HepG2 (cell line): Measurements from ENCODE around the gene IL1B. TPM values are rescaled to one million over a fixed set of nuclear protein-coding genes. Genes with fewer than 3 reads are reported as not detected.

Source experiments
- ATAC-seq: fragments of 200-7000 bp; cut with Tn5 transposase; 3 replicates; pipeline ENCODE4 v1.9.1; 2020; ENCODE audit warnings: mild to moderate bottlenecking, moderate library complexity
- BruUV-seq: library from RNA; stranded (reverse); fragments of 400-500 nt; replicated peaks from 2 replicates; lab custom pipeline; 2021; lab: Mats Ljungman, UMichigan
- CTCF ChIA-PET: fragments of 300-600 bp; formaldehyde crosslinking; extraction: SDS; loops from one replicate; lab custom pipeline; 2021; ENCODE audit warnings: low total read pairs, inconsistent platforms, low intra/inter-chr PET ratio; lab: Yijun Ruan, JAX
- POLR2A ChIA-PET: fragments of 350-600 bp; sonication (Branson Sonifier 250); formaldehyde crosslinking; loops from one replicate; lab custom pipeline; 2020; ENCODE audit warnings: antibody characterized with exemption, inconsistent platforms; lab: Yijun Ruan, JAX
- DNase-seq: peaks from one replicate; pipeline ENCODE4 v3.0.0-alpha.2; 2015; ENCODE audit warnings: low spot score
- FAIRE-seq: peaks from 3 replicates; lab custom pipeline; 2011; peaks lifted over from hg19 to GRCh38; lab: Jason Lieb, UNC
- H2AFZ ChIP-seq: one replicate; pipeline ENCODE4 v1.6.1; 2011; ENCODE audit warnings: low read length, inconsistent platforms
- H3K27ac ChIP-seq: fragments of 300-600 bp; 3 replicates; pipeline ENCODE4 v1.8.0; 2011; ENCODE audit warnings: mixed run types, mild to moderate bottlenecking, mixed read lengths, low read length, inconsistent platforms; ENCODE audit not compliant: insufficient read depth; ENCODE audit errors: extremely low read length
- H3K27me3 ChIP-seq, 2 experiments: fragments of 200-600 bp in 1 of 2; 2 replicates in 1 of 2; 3 replicates in 1 of 2; pipeline versions ENCODE4 v1.6.0 to v1.8.0; 2011; ENCODE audit warnings: low read length in 2 of 2, mild to moderate bottlenecking in 2 of 2, moderate library complexity in 2 of 2, inconsistent platforms in 1 of 2; ENCODE audit not compliant: insufficient read depth in 2 of 2, control insufficient read depth in 1 of 2
- H3K36me3 ChIP-seq, 2 experiments: fragments of 200-600 bp in 1 of 2; replicated peaks in 1 of 2; 2 replicates in 1 of 2; 3 replicates in 1 of 2; pipeline versions ENCODE4 v1.5.1 to v1.8.0; 2011; ENCODE audit warnings: low read length in 2 of 2, inconsistent platforms in 1 of 2; ENCODE audit not compliant: insufficient read depth in 2 of 2, control insufficient read depth in 1 of 2
- H3K4me1 ChIP-seq: 2 replicates; pipeline ENCODE4 v1.5.1; 2012; ENCODE audit warnings: low read length, inconsistent platforms; ENCODE audit not compliant: insufficient read depth
- H3K4me2 ChIP-seq: 2 replicates; pipeline ENCODE4 v1.6.0; 2011; ENCODE audit warnings: low read depth, low read length, inconsistent platforms
- H3K4me3 ChIP-seq, 3 experiments: fragments of 200-600 bp in 1 of 3; sonication (generic), shearing (Covaris generic) in 1 of 3; replicated peaks in 1 of 3; 2 replicates each; pipeline ENCODE4 v1.5.1; 2011 to 2016; ENCODE audit warnings: low read length in 3 of 3, inconsistent platforms in 2 of 3, low read depth in 2 of 3, mild to moderate bottlenecking in 2 of 3, control low read depth in 1 of 3, mixed read lengths in 1 of 3; ENCODE audit not compliant: insufficient read depth in 1 of 3
- H3K79me2 ChIP-seq: one replicate; pipeline ENCODE4 v1.6.1; 2011; ENCODE audit warnings: low read length, inconsistent platforms; ENCODE audit not compliant: insufficient read depth
- H3K9ac ChIP-seq: 2 replicates; pipeline ENCODE4 v1.6.0; 2011; ENCODE audit warnings: mild to moderate bottlenecking, low read depth, low read length, inconsistent platforms; ENCODE audit not compliant: insufficient read depth
- H3K9me3 ChIP-seq: 2 replicates; pipeline ENCODE4 v1.5.1; 2012; ENCODE audit warnings: mild to moderate bottlenecking, low read length
- H4K20me1 ChIP-seq: 2 replicates; pipeline ENCODE4 v1.6.0; 2011; ENCODE audit warnings: inconsistent platforms, mild to moderate bottlenecking, low read length, moderate library complexity; ENCODE audit not compliant: insufficient read depth
- FOSL2 ChIP-seq: sonication (generic); formaldehyde crosslinking; IDR thresholded peaks from 2 replicates; pipeline ENCODE4 v1.4.0; 2020; ENCODE audit warnings: missing genetic modification reagents
- HMG20B ChIP-seq: conservative IDR thresholded peaks from 2 replicates; pipeline ENCODE4 v1.6.1; 2016; ENCODE audit warnings: missing genetic modification reagents, missing compliant biosample characterization
- SETDB1 ChIP-seq: sonication (generic); formaldehyde crosslinking; IDR thresholded peaks from 2 replicates; pipeline ENCODE4 v1.5.1; 2020; ENCODE audit warnings: missing genetic modification reagents, mild to moderate bottlenecking, borderline replicate concordance
- U2AF1 ChIP-seq: fragments of 200-400 bp; formaldehyde crosslinking; optimal IDR thresholded peaks from 2 replicates; pipeline ENCODE3; 2017; ENCODE audit warnings: mild to moderate bottlenecking, low read depth, low read length
- ZFX ChIP-seq: sonication (generic); formaldehyde crosslinking; IDR thresholded peaks from 2 replicates; pipeline ENCODE4 v1.4.0; 2020; ENCODE audit warnings: mild to moderate bottlenecking, low read depth, missing genetic modification reagents, moderate library complexity
- ZNF878 ChIP-seq: sonication (generic); formaldehyde crosslinking; IDR thresholded peaks from 2 replicates; pipeline ENCODE4 v1.8.1; 2023; ENCODE audit warnings: mild to moderate bottlenecking, missing genetic modification reagents, moderate library complexity
- WGBS: methylation state at CpG from one replicate; pipeline ENCODE4 v1.1.6; 2017; ENCODE audit warnings: low lambda C conversion rate; 5-methylcytosine and 5-hydroxymethylcytosine counted together
- in situ Hi-C: cut with HindIII; loops from 2 replicates; pipeline ENCODE4 v1.10.0; 2017; ENCODE audit warnings: low pct_unique_long_range_greater_than_20kb; ENCODE audit not compliant: extremely low pct_ligation_motif_present
- intact Hi-C: fragments of 100-400 bp; cut with micrococcal nuclease; formaldehyde crosslinking; loops from one replicate; pipeline ENCODE4 v1.10.0; 2022; ENCODE audit not compliant: unreplicated experiment
- polyA plus RNA-seq, 8 experiments: library from polyadenylated mRNA; depleted of rRNA in 3 of 8; stranded (reverse) in 7 of 8; unstranded in 1 of 8; fragments of >200 nt; fragmentation: Illumina TruSeq in 4 of 8; extraction: Trizol in 4 of 8; gene quantifications; 2 replicates each; pipeline versions ENCODE4 v1.2.1 to v1.2.3, GENCODE V29; 2011 to 2016; ENCODE audit warnings: low read depth in 4 of 8, missing spikeins in 1 of 8, mixed read lengths in 1 of 8; ENCODE audit not compliant: insufficient read depth in 1 of 8
- total RNA-seq, 5 experiments: library from RNA; depleted of rRNA; stranded (reverse); fragments of >200 nt; fragmentation: Illumina TruSeq; extraction: Trizol; gene quantifications; 2 replicates each; pipeline ENCODE4 v1.2.3, GENCODE V29; 2016; ENCODE audit warnings: low read depth in 1 of 5
- TF ChIP-seq, protein P1 (sequence below): sonication (generic); formaldehyde crosslinking; IDR thresholded peaks from 2 replicates; pipeline ENCODE4 v1.9.0; 2021; ENCODE audit warnings: missing genetic modification reagents, mild to moderate bottlenecking, borderline replicate concordance
- TF ChIP-seq, protein P2 (sequence below): sonication (generic); formaldehyde crosslinking; IDR thresholded peaks from 2 replicates; pipeline ENCODE4 v1.8.0; 2022; ENCODE audit warnings: mild to moderate bottlenecking, missing genetic modification reagents
- TF ChIP-seq, protein P3 (sequence below): sonication (generic); formaldehyde crosslinking; IDR thresholded peaks from 2 replicates; pipeline ENCODE4; 2020; ENCODE audit warnings: missing genetic modification reagents, mild to moderate bottlenecking, borderline replicate concordance
- TF ChIP-seq, protein P4 (sequence below): sonication (generic); formaldehyde crosslinking; conservative IDR thresholded peaks from 2 replicates; pipeline ENCODE4 v1.8.0; 2022; ENCODE audit warnings: mild to moderate bottlenecking, moderate library complexity, missing genetic modification reagents

Gene IL1B
- total and polyA plus RNA-seq, 2 of the 13 experiments (the other 11 are each of a cell fraction or from before 2014, with no cell fraction given) = 0.18 TPM; not detected in 1

DNA sequence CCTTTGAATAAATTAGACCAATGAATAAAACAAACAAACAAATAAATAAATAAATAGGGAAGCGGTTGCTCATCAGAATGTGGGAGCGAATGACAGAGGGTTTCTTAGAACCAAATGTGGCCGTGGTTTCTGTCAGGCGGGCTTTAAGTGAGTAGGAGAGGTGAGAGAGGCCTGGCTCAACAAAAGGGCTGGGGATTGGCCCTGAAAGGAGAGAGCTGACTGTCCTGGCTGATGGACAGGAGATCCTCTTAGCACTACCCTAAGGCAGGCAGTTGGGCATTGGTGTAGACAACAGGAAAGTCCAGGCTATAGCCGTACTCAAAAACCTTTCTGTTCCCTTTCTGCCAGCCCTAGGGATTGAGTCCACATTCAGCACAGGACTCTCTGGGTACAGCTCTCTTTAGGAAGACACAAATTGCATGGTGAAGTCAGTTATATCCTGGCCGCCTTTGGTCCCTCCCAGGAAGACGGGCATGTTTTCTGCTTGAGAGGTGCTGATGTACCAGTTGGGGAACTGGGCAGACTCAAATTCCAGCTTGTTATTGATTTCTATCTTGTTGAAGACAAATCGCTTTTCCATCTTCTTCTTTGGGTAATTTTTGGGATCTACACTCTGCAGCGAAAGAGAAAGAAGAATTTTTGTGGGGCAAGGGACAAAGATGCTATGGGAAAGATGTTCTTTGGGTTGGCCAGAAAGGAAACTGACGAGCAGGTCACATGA lies 6.5 kb downstream of the IL1B start (continued):
- TF ChIP-seq, protein P1, sequence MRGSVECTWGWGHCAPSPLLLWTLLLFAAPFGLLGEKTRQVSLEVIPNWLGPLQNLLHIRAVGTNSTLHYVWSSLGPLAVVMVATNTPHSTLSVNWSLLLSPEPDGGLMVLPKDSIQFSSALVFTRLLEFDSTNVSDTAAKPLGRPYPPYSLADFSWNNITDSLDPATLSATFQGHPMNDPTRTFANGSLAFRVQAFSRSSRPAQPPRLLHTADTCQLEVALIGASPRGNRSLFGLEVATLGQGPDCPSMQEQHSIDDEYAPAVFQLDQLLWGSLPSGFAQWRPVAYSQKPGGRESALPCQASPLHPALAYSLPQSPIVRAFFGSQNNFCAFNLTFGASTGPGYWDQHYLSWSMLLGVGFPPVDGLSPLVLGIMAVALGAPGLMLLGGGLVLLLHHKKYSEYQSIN (CRISPR knock-in tag) = no peak

DNA sequence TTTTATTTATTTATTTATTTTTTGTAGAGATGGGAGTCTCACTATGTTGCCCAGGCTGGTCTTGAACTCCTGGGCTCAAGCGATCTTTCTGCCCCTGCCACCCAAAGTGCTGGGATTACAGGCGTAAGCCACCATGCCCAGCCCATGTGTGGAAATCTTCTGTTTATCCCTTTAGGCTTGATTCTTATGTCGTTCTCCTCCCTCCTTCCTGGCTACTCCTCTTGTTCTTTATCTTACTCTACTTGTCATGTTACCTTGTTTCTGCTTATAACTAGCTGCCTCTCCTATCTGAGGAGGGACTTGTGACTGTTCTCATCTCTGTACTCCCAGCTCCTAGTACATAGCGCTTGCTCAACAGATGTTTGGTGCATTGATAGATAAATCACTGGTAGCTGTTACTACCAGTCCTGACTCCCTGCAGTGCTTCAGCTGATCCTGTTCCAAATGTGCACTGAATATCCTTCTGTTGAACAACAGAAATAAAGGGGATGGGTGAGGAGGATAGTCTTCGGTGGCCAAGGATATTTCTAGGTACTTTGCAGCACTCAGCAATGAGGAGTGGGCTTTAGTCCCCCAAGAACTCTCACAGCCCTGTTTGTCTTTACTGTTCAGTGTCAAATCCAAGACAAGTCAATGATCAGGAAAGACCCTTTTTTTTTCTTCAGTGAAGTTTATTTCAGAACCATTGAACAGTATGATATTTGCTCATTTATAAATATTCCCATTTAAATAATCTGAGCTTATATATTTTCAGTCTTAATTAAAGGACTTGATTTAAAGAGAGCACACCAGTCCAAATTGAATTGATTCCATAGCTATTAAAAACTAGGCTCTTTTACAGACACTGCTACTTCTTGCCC lies 7.2 kb downstream of the IL1B start:
- Histone ChIP-seq H3K27me3 (no peaks in the 10 kb centered on the region), H3K9me3 (no peaks in the 10 kb centered on the region), H3K4me3 (no peak overlapping the region), H3K27ac (no peak overlapping the region), H3K36me3 (no peaks in the 10 kb centered on the region), H2AFZ (no peak overlapping the region), H3K4me1 (peaks cover 17% of the 10 kb centered on the region), H3K79me2 (no peaks in the 10 kb centered on the region), H3K9ac (no peak overlapping the region), H3K4me2 (no peak overlapping the region), H4K20me1 (no peaks in the 10 kb centered on the region)
- FAIRE-seq (no peak), DNase-seq (no peak), ATAC-seq (no peak)
- ChIA-PET POLR2A (no interaction called here), CTCF (no interaction called here)
- in situ Hi-C loops = no loop called here
- BruUV-seq = no TSS peak
- WGBS = 73% methylated on average over 5 of the region's 5 CpGs
- intact Hi-C loops = no loop called here
- TF ChIP-seq, protein P2, sequence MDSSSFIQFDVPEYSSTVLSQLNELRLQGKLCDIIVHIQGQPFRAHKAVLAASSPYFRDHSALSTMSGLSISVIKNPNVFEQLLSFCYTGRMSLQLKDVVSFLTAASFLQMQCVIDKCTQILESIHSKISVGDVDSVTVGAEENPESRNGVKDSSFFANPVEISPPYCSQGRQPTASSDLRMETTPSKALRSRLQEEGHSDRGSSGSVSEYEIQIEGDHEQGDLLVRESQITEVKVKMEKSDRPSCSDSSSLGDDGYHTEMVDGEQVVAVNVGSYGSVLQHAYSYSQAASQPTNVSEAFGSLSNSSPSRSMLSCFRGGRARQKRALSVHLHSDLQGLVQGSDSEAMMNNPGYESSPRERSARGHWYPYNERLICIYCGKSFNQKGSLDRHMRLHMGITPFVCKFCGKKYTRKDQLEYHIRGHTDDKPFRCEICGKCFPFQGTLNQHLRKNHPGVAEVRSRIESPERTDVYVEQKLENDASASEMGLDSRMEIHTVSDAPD (CRISPR knock-in tag) = no peak
- TF ChIP-seq, protein P3, sequence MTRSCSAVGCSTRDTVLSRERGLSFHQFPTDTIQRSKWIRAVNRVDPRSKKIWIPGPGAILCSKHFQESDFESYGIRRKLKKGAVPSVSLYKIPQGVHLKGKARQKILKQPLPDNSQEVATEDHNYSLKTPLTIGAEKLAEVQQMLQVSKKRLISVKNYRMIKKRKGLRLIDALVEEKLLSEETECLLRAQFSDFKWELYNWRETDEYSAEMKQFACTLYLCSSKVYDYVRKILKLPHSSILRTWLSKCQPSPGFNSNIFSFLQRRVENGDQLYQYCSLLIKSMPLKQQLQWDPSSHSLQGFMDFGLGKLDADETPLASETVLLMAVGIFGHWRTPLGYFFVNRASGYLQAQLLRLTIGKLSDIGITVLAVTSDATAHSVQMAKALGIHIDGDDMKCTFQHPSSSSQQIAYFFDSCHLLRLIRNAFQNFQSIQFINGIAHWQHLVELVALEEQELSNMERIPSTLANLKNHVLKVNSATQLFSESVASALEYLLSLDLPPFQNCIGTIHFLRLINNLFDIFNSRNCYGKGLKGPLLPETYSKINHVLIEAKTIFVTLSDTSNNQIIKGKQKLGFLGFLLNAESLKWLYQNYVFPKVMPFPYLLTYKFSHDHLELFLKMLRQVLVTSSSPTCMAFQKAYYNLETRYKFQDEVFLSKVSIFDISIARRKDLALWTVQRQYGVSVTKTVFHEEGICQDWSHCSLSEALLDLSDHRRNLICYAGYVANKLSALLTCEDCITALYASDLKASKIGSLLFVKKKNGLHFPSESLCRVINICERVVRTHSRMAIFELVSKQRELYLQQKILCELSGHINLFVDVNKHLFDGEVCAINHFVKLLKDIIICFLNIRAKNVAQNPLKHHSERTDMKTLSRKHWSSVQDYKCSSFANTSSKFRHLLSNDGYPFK = no peak
- TF ChIP-seq ZNF878 (CRISPR knock-in tag) (no peak), U2AF1 (no peak), SETDB1 (no peak), FOSL2 (CRISPR knock-in tag) (no peak), HMG20B (CRISPR knock-in tag) (no peak), ZFX (CRISPR knock-in tag) (no peak)
- TF ChIP-seq, protein P4, sequence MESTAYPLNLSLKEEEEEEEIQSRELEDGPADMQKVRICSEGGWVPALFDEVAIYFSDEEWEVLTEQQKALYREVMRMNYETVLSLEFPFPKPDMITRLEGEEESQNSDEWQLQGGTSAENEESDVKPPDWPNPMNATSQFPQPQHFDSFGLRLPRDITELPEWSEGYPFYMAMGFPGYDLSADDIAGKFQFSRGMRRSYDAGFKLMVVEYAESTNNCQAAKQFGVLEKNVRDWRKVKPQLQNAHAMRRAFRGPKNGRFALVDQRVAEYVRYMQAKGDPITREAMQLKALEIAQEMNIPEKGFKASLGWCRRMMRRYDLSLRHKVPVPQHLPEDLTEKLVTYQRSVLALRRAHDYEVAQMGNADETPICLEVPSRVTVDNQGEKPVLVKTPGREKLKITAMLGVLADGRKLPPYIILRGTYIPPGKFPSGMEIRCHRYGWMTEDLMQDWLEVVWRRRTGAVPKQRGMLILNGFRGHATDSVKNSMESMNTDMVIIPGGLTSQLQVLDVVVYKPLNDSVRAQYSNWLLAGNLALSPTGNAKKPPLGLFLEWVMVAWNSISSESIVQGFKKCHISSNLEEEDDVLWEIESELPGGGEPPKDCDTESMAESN = no peak
